ENCODE results near the gene DRD3. TPM values are rescaled to one million over a fixed set of nuclear protein-coding genes. Genes with fewer than 3 reads are reported as not detected.

Gene DRD3
- total and polyA plus RNA-seq, 2 donors (not counting 3 experiments of a cell fraction or from before 2014, with no cell fraction given) = not detected

DNA sequence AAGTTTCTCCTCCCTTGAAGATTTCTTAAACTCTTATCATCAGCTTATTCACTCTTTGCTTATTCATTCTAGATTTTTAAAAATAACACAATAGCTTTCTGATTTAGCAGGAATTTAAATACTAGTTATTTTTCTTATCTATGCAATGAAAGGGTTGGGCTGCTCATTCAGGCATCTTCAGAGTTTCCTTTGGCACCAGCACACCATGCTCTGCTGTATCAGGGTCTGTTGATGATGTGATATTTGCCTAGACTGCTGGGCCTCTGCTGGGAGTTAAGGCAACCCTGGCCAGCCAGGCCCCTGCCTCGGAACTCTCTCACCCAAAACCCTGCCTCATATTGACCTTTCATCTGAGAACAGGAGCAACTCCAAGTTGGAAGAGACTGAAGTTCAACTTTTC lies 35.0 kb downstream of the DRD3 start:
- H3K4me1 ChIP-seq (ENCODE audit: control insufficient read depth, extremely low read depth, insufficient read depth, low read length) = no peaks in the 10 kb centered on the region
- no peak for FAIRE-seq
- H3K79me2 ChIP-seq (ENCODE audit: control insufficient read depth, insufficient read depth, low read length) = no peaks in the 10 kb centered on the region
- TF ChIP-seq EZH2 (IDR thresholded peaks at IDR 0.05; ENCODE audit: borderline replicate concordance, low read depth, low read length, severe bottlenecking) (no peak), MYC (IDR thresholded peaks at IDR 0.05; ENCODE audit: low read depth, low read length) (no peak), GATA2 (IDR thresholded peaks at IDR 0.05; ENCODE audit: insufficient read depth, insufficient read length, low read depth, low read length) (no peak), FOS (IDR thresholded peaks at IDR 0.05; ENCODE audit: borderline replicate concordance, insufficient read depth, low read length) (no peak), JUN (IDR thresholded peaks at IDR 0.05; ENCODE audit: borderline replicate concordance, insufficient read depth, insufficient read length, low read depth) (no peak), POLR2A (IDR thresholded peaks at IDR 0.05; ENCODE audit: low read depth, low read length) (no peak), POLR2AphosphoS5 (IDR thresholded peaks at IDR 0.05; ENCODE audit: insufficient read depth, low read depth, low read length) (no peak)
- TF ChIP-seq, protein P1, sequence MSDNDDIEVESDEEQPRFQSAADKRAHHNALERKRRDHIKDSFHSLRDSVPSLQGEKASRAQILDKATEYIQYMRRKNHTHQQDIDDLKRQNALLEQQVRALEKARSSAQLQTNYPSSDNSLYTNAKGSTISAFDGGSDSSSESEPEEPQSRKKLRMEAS (IDR thresholded peaks at IDR 0.05; ENCODE audit: insufficient read depth, insufficient read length) = no peak
- TF ChIP-seq, protein P2, sequence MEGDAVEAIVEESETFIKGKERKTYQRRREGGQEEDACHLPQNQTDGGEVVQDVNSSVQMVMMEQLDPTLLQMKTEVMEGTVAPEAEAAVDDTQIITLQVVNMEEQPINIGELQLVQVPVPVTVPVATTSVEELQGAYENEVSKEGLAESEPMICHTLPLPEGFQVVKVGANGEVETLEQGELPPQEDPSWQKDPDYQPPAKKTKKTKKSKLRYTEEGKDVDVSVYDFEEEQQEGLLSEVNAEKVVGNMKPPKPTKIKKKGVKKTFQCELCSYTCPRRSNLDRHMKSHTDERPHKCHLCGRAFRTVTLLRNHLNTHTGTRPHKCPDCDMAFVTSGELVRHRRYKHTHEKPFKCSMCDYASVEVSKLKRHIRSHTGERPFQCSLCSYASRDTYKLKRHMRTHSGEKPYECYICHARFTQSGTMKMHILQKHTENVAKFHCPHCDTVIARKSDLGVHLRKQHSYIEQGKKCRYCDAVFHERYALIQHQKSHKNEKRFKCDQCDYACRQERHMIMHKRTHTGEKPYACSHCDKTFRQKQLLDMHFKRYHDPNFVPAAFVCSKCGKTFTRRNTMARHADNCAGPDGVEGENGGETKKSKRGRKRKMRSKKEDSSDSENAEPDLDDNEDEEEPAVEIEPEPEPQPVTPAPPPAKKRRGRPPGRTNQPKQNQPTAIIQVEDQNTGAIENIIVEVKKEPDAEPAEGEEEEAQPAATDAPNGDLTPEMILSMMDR (IDR thresholded peaks at IDR 0.05; ENCODE audit: extremely low read depth in 1 of 2, insufficient read depth in 1 of 2, low read depth in 1 of 2, low read length in 2 of 2) = no peak
- H3K4me3 ChIP-seq (replicated peaks in 1 of 3; ENCODE audit: insufficient read depth in 1 of 3, low read depth in 1 of 3, low read length in 3 of 3) = no peak overlapping the region
- BruUV-seq (replicated peaks) = no TSS peak
- H3K9me1 ChIP-seq (replicated peaks; ENCODE audit: control insufficient read depth, extremely low read depth, insufficient read depth, low read length) = no peaks in the 10 kb centered on the region
- H3K36me3 ChIP-seq (ENCODE audit: control insufficient read depth in 2 of 2, extremely low read depth in 1 of 2, insufficient read depth in 2 of 2, low read length in 2 of 2) = no peaks in the 10 kb centered on the region
- ChIA-PET CTCF (interaction anchor here (0.8 to 5.0 kb wide), 7 partner anchors 9 to 408 kb away, joined by 3 to 36 read pairs (median 4); no protein-coding TSS in a partner anchor), POLR2A (no interaction called here)
- no peaks in the 10 kb centered on the region for H3K27me3 ChIP-seq (ENCODE audit: control insufficient read depth in 2 of 2, insufficient read depth in 2 of 2, low read length in 2 of 2)
- H3K9me3 ChIP-seq (replicated peaks; ENCODE audit: control insufficient read depth, insufficient read depth, low read length) = no peaks in the 10 kb centered on the region
- dilution Hi-C loops (cut with MboI; ENCODE audit: extremely low pct_ligation_motif_present, low sequenced_read_pairs) = no loop called here
- H3K4me2 ChIP-seq (ENCODE audit: insufficient read depth, low read length) = no peak overlapping the region
- no peak overlapping the region for H3K9ac ChIP-seq (replicated peaks; ENCODE audit: extremely low read depth, insufficient read depth, low read length)
- no peaks in the 10 kb centered on the region for H4K20me1 ChIP-seq (replicated peaks; ENCODE audit: control insufficient read depth, extremely low read depth, insufficient read depth, low read length)
- intact Hi-C loops (cut with micrococcal nuclease) = no loop called here
- H3K27ac ChIP-seq (ENCODE audit: insufficient read depth, low read depth, low read length) = no peak overlapping the region
- H2AFZ ChIP-seq (ENCODE audit: low read depth, low read length) = no peak overlapping the region
- DNase-seq (ENCODE audit: low read depth, low spot score) = no peak
